HCT116 (cell line): ENCODE results near the gene ADGRD1. TPM values are rescaled to one million over a fixed set of nuclear protein-coding genes. Genes with fewer than 3 reads are reported as not detected.
A peak's percentile ranks its signal among the peaks of the same experiment; 100 is the strongest.

Experiments
- ATAC-seq: fragments of 200-7000 bp; cut with Tn5 transposase; 2 replicates; pipeline ENCODE4 v1.9.1; 2020; ENCODE audit warnings: mild to moderate bottlenecking, moderate library complexity
- BruUV-seq: library from RNA; stranded (reverse); fragments of 400-500 nt; replicated peaks from 2 replicates; lab custom pipeline; 2021; lab: Mats Ljungman, UMichigan
- CTCF ChIA-PET: fragments of 300-600 bp; sonication (Branson Sonifier 250); formaldehyde crosslinking; loops from one replicate; lab custom pipeline; 2021; ENCODE audit warnings: antibody characterized with exemption; lab: Charles Lee
- POLR2A ChIA-PET: fragments of 300-600, 350-600 bp; sonication (Branson Sonifier 250); formaldehyde crosslinking; loops from one replicate; lab custom pipeline; 2021; ENCODE audit warnings: antibody characterized with exemption; lab: Charles Lee
- RAD21 ChIA-PET, 2 experiments: fragments of 300-600 bp; sonication (Branson Sonifier 250); formaldehyde crosslinking; loops; one replicate each; lab custom pipeline; 2023; ENCODE audit warnings: low total read pairs in 2 of 2; ENCODE audit not compliant: uncharacterized antibody in 2 of 2, unreplicated experiment in 2 of 2, low non-redundant PET in 1 of 2; lab: Charles Lee
- DNase-seq: peaks from one replicate; pipeline ENCODE4 v3.0.0-alpha.2; 2010; ENCODE audit warnings: low read depth, low spot score
- H2AFZ ChIP-seq: fragments of 200-600 bp; shearing (Covaris generic), sonication (generic); 2 replicates; pipeline ENCODE4 v1.6.1; 2017; ENCODE audit warnings: low read depth, mixed run types, mixed read lengths, antibody characterized with exemption, low read length; ENCODE audit not compliant: poor library complexity, severe bottlenecking
- H3K27ac ChIP-seq: 2 replicates; pipeline ENCODE4 v1.5.1; 2012; ENCODE audit warnings: low read depth, low read length
- H3K27me3 ChIP-seq: fragments of 200-600 bp; sonication (generic); 2 replicates; pipeline ENCODE4 v1.6.1; 2016; ENCODE audit warnings: mixed run types, low read length, mixed read lengths; ENCODE audit not compliant: insufficient read depth
- H3K36me3 ChIP-seq, 2 experiments: fragments of 200-500 bp in 1 of 2; fragments of 200-600 bp in 1 of 2; sonication (Bioruptor generic) in 1 of 2; sonication (generic) in 1 of 2; 2 replicates each; pipeline versions ENCODE4 v1.5.1 to v1.6.1; 2014 to 2016; ENCODE audit warnings: low read length in 2 of 2, inconsistent platforms in 1 of 2, mixed read lengths in 1 of 2, mixed run types in 1 of 2; ENCODE audit not compliant: insufficient read depth in 2 of 2, control insufficient read depth in 1 of 2
- H3K4me1 ChIP-seq, 2 experiments: fragments of 200-600 bp in 1 of 2; sonication (generic) in 1 of 2; 2 replicates each; pipeline versions ENCODE4 v1.5.1 to v1.6.1; 2012 to 2017; ENCODE audit warnings: low read length in 2 of 2, inconsistent platforms in 1 of 2, mild to moderate bottlenecking in 1 of 2, mixed read lengths in 1 of 2, mixed run types in 1 of 2, moderate library complexity in 1 of 2; ENCODE audit not compliant: insufficient read depth in 2 of 2, control insufficient read depth in 1 of 2
- H3K4me2 ChIP-seq: fragments of 200-600 bp; sonication (generic); 2 replicates; pipeline ENCODE4 v1.6.1; 2017; ENCODE audit warnings: mixed run types, low read length, mixed read lengths
- H3K4me3 ChIP-seq, 2 experiments: fragments of 200-600 bp in 1 of 2; sonication (generic) in 1 of 2; replicated peaks in 1 of 2; 2 replicates each; pipeline ENCODE4 v1.5.1; 2011 to 2016; ENCODE audit warnings: low read length in 2 of 2, control low read depth in 1 of 2, low read depth in 1 of 2, mild to moderate bottlenecking in 1 of 2, mixed read lengths in 1 of 2, mixed run types in 1 of 2
- H3K79me2 ChIP-seq: fragments of 200-600 bp; sonication (generic); 2 replicates; pipeline ENCODE4 v1.6.1; 2017; ENCODE audit warnings: mild to moderate bottlenecking, mixed run types, low read length, moderate library complexity, mixed read lengths; ENCODE audit not compliant: insufficient read depth
- H3K9ac ChIP-seq: fragments of 200-600 bp; sonication (generic); 2 replicates; pipeline ENCODE4 v1.6.1; 2016; ENCODE audit warnings: low read length, mixed read lengths
- H3K9me2 ChIP-seq: fragments of 200-600 bp; sonication (generic), shearing (Covaris generic); 2 replicates; pipeline ENCODE4 v1.6.1; 2017; ENCODE audit warnings: mixed run types, mild to moderate bottlenecking, moderate library complexity; ENCODE audit not compliant: insufficient read depth
- H3K9me3 ChIP-seq, 2 experiments: fragments of 200-500 bp in 1 of 2; fragments of 200-600 bp in 1 of 2; sonication (Bioruptor generic) in 1 of 2; sonication (generic) in 1 of 2; 2 replicates each; pipeline ENCODE4 v1.6.1; 2014 to 2017; ENCODE audit warnings: low read length in 2 of 2, mixed read lengths in 2 of 2, inconsistent platforms in 1 of 2, low read depth in 1 of 2, mild to moderate bottlenecking in 1 of 2, mixed run types in 1 of 2, moderate library complexity in 1 of 2; ENCODE audit not compliant: control insufficient read depth in 1 of 2, insufficient read depth in 1 of 2
- H4K20me1 ChIP-seq: fragments of 200-600 bp; sonication (generic), shearing (Covaris generic); 2 replicates; pipeline ENCODE4 v1.6.1; 2017; ENCODE audit warnings: mixed run types, mild to moderate bottlenecking, moderate library complexity; ENCODE audit not compliant: insufficient read depth
- CBX3 ChIP-seq: IDR thresholded peaks from 2 replicates; pipeline ENCODE4 v1.6.1; 2012; ENCODE audit warnings: low read depth
- CEBPB ChIP-seq: IDR thresholded peaks from 2 replicates; pipeline ENCODE4 v1.6.1; 2012; ENCODE audit warnings: low read depth
- EZH2phosphoT487 ChIP-seq: fragments of 200-600 bp; IDR thresholded peaks from 2 replicates; pipeline ENCODE4 v1.6.1; 2018; ENCODE audit warnings: antibody characterized with exemption, borderline replicate concordance
- FOSL1 ChIP-seq: IDR thresholded peaks from 2 replicates; pipeline ENCODE4 v1.6.1; 2012; ENCODE audit warnings: low read depth
- JUND ChIP-seq: IDR thresholded peaks from 2 replicates; pipeline ENCODE4 v1.6.1; 2012
- POLR2A ChIP-seq: IDR thresholded peaks from 2 replicates; pipeline ENCODE4 v1.7.0; 2011; ENCODE audit warnings: borderline replicate concordance; ENCODE audit not compliant: insufficient read depth, insufficient read length; ENCODE audit errors: extremely low read depth
- RAD21 ChIP-seq: IDR thresholded peaks from 2 replicates; pipeline ENCODE4 v1.6.1; 2012; ENCODE audit warnings: low read depth, mild to moderate bottlenecking
- SIN3A ChIP-seq: IDR thresholded peaks from 2 replicates; pipeline ENCODE4 v1.6.1; 2012; ENCODE audit warnings: low read depth
- YY1 ChIP-seq: IDR thresholded peaks from 2 replicates; pipeline ENCODE4 v1.6.1; 2011; ENCODE audit warnings: low read length, low read depth, moderate library complexity, mild to moderate bottlenecking; ENCODE audit not compliant: insufficient replicate concordance; ENCODE audit errors: extremely low read depth
- ZFX ChIP-seq: fragments of 450-650 bp; IDR thresholded peaks from 2 replicates; pipeline ENCODE4 v1.6.1; 2017
- ZNF274 ChIP-seq: fragments of 200-500 bp; sonication (Bioruptor generic); IDR thresholded peaks from 2 replicates; pipeline ENCODE4 v1.6.1; 2014; ENCODE audit warnings: mild to moderate bottlenecking, low read depth, low read length, inconsistent platforms
- intact Hi-C: fragments of 100-400 bp; cut with micrococcal nuclease; formaldehyde crosslinking; loops from 2 replicates; pipeline ENCODE4 v1.10.0; 2022
- total RNA-seq: library from RNA; stranded (reverse); gene quantifications from one replicate; pipeline ENCODE4 v1.2.1, GENCODE V29; 2021; ENCODE audit not compliant: unreplicated experiment
- TF ChIP-seq, protein P1 (sequence below): IDR thresholded peaks from 2 replicates; pipeline ENCODE4 v1.6.1; 2011; ENCODE audit warnings: mild to moderate bottlenecking, low read length, moderate library complexity; ENCODE audit not compliant: insufficient replicate concordance; ENCODE audit errors: extremely low read depth
- TF ChIP-seq, protein P2 (sequence below): IDR thresholded peaks from 2 replicates; pipeline ENCODE4 v1.6.1; 2012
- TF ChIP-seq, protein P3 (sequence below), 3 experiments: fragments of 200-600 bp in 1 of 3; sonication (generic) in 1 of 3; IDR thresholded peaks in 2 of 3; conservative IDR thresholded peaks in 1 of 3; 2 replicates each; pipeline ENCODE4 v1.5.1; 2012 to 2017; ENCODE audit warnings: low read depth in 2 of 3, low read length in 2 of 3, antibody characterized with exemption in 1 of 3, borderline replicate concordance in 1 of 3, control low read depth in 1 of 3, mild to moderate bottlenecking in 1 of 3, mixed read lengths in 1 of 3, mixed run types in 1 of 3, moderate library complexity in 1 of 3; ENCODE audit not compliant: insufficient read depth in 1 of 3
- TF ChIP-seq, protein P4 (sequence below): IDR thresholded peaks from 2 replicates; pipeline ENCODE4 v1.6.1; 2012

ADGRD1 gene
- total RNA-seq, 1 experiment from 2014 or later = 0.44 TPM

DNA sequence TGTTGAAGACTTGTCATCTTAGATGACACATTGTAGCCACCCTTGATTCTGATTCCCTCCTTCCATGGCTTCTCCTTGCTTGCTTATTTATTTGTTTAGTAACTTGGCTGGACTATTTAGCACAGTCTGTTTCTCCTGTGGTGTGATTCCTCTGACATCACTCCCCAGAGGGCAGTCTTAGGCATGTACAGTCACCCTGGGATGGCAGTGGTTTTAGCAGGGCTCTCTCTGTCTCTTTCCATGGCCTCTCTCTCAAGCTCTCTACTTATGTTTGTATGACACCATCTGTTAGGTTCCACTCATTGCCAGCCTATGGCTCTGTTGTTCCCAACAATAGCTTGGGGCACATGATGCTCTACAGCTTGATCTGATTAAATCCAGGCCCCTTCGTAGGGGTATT lies 158.3 kb downstream of the ADGRD1 start:
- no peak overlapping the region for H3K9ac ChIP-seq
- H3K9me2 ChIP-seq = no peaks in the 10 kb centered on the region
- H3K27ac ChIP-seq = no peak overlapping the region
- no peak for DNase-seq
- H3K27me3 ChIP-seq = no peaks in the 10 kb centered on the region
- H3K4me1 ChIP-seq = peaks cover 0 to 11% of the 10 kb centered on the region in 2 experiments; a peak in 2 of 4 replicates
- no peaks in the 10 kb centered on the region for H4K20me1 ChIP-seq
- intact Hi-C loops = no loop called here
- POLR2A ChIA-PET = no interaction called here
- no peaks in the 10 kb centered on the region for H3K36me3 ChIP-seq
- RAD21 ChIA-PET = no interaction called here
- TF ChIP-seq JUND = no peak
- TF ChIP-seq RAD21 = peak; percentile 13; the same call in 1 of the 2 replicates
- TF ChIP-seq, all 23 proteins: peak for 1
- H3K4me2 ChIP-seq = peak overlapping the region; percentile 29; the same call in 1 of the 2 replicates
- H2AFZ ChIP-seq = no peak overlapping the region
- BruUV-seq = no TSS peak
- H3K4me3 ChIP-seq = no peak overlapping the region
- CTCF ChIA-PET = interaction anchor here (1.4 to 1.9 kb wide), 2 partner anchors 20 to 342 kb away, joined by 5 to 6 read pairs; no protein-coding TSS in a partner anchor
- H3K79me2 ChIP-seq = no peaks in the 10 kb centered on the region
- H3K9me3 ChIP-seq = no peaks in the 10 kb centered on the region
- ATAC-seq = 0 out of 2 replicates have a peak, but pooled peaks have one; percentile 13

DNA sequence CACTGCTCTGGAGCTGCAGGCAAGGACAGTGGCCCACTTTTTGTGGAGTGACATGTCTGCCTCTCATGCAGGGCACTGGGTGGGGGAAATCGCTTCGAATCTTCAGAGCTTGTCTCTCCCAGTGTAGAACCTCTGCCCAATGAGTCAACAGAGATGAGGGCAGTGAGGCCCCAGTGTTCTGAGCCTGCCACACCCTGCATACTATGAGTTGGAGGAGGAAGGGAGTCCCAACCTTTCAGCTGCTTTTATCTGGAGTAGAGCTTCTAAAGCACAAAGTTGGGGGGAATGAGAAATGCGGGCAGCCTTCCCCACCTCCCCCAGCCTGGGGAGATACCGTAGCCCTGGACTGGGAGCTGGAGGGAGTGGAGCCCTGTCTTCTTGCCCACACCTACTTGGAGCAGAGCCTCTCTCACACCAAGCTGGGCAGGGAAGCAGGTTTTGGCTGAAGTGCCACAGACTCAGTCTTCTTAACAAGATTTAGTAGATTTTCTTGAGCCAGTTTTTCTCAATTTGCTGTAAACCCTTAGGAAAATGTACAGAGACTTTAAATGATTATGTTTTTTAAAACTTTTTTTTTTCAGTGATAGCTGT lies 159.1 kb downstream of the ADGRD1 start:
- intact Hi-C loops = no loop called here
- ChIA-PET POLR2A (interaction anchor here (1.3 kb wide), 1 partner anchor 342 kb away, joined by 3 read pairs; no protein-coding TSS in a partner anchor), RAD21 (interaction anchor here in 1 of 2 experiments (0.9 kb wide), 1 partner anchor 19 kb away, joined by 3 read pairs; no protein-coding TSS in a partner anchor), CTCF (interaction anchor here (1.2 to 1.9 kb wide), 3 partner anchors 8 to 342 kb away, joined by 4 to 6 read pairs (median 5); no protein-coding TSS in a partner anchor)
- H3K4me3 ChIP-seq = no peak overlapping the region
- H3K27ac ChIP-seq = no peak overlapping the region
- no peak for ATAC-seq
- no peaks in the 10 kb centered on the region for H4K20me1 ChIP-seq
- TF ChIP-seq EZH2phosphoT487 (no peak), CBX3 (no peak), ZNF274 (no peak), SIN3A (no peak), YY1 (no peak), RAD21 (no peak), ZFX (no peak), FOSL1 (no peak), POLR2A (no peak), CEBPB (no peak)
- TF ChIP-seq, protein P1, sequence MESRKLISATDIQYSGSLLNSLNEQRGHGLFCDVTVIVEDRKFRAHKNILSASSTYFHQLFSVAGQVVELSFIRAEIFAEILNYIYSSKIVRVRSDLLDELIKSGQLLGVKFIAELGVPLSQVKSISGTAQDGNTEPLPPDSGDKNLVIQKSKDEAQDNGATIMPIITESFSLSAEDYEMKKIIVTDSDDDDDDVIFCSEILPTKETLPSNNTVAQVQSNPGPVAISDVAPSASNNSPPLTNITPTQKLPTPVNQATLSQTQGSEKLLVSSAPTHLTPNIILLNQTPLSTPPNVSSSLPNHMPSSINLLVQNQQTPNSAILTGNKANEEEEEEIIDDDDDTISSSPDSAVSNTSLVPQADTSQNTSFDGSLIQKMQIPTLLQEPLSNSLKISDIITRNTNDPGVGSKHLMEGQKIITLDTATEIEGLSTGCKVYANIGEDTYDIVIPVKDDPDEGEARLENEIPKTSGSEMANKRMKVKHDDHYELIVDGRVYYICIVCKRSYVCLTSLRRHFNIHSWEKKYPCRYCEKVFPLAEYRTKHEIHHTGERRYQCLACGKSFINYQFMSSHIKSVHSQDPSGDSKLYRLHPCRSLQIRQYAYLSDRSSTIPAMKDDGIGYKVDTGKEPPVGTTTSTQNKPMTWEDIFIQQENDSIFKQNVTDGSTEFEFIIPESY = no peak
- TF ChIP-seq, protein P2, sequence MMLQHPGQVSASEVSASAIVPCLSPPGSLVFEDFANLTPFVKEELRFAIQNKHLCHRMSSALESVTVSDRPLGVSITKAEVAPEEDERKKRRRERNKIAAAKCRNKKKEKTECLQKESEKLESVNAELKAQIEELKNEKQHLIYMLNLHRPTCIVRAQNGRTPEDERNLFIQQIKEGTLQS = no peak
- TF ChIP-seq, protein P3, sequence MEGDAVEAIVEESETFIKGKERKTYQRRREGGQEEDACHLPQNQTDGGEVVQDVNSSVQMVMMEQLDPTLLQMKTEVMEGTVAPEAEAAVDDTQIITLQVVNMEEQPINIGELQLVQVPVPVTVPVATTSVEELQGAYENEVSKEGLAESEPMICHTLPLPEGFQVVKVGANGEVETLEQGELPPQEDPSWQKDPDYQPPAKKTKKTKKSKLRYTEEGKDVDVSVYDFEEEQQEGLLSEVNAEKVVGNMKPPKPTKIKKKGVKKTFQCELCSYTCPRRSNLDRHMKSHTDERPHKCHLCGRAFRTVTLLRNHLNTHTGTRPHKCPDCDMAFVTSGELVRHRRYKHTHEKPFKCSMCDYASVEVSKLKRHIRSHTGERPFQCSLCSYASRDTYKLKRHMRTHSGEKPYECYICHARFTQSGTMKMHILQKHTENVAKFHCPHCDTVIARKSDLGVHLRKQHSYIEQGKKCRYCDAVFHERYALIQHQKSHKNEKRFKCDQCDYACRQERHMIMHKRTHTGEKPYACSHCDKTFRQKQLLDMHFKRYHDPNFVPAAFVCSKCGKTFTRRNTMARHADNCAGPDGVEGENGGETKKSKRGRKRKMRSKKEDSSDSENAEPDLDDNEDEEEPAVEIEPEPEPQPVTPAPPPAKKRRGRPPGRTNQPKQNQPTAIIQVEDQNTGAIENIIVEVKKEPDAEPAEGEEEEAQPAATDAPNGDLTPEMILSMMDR (IDR thresholded peaks at IDR 0.05 in 2 of 3, conservative IDR thresholded peaks at IDR 0.05 in 1 of 3; ENCODE audit: borderline replicate concordance in 1 of 3, insufficient read depth in 1 of 3, low read depth in 2 of 3, low read length in 2 of 3) = no peak
- TF ChIP-seq, protein P4, sequence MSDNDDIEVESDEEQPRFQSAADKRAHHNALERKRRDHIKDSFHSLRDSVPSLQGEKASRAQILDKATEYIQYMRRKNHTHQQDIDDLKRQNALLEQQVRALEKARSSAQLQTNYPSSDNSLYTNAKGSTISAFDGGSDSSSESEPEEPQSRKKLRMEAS = no peak
- peaks cover 0 to 11% of the 10 kb centered on the region in 2 experiments; a peak in 2 of 4 replicates for H3K4me1 ChIP-seq
- no peaks in the 10 kb centered on the region for H3K9me2 ChIP-seq
- no peaks in the 10 kb centered on the region for H3K36me3 ChIP-seq
- H3K9ac ChIP-seq = no peak overlapping the region
- no TSS peak for BruUV-seq
- peak overlapping the region; percentile 29 for H3K4me2 ChIP-seq
- H2AFZ ChIP-seq = no peak overlapping the region
- no peaks in the 10 kb centered on the region for H3K79me2 ChIP-seq
- H3K9me3 ChIP-seq = no peaks in the 10 kb centered on the region
- no peaks in the 10 kb centered on the region for H3K27me3 ChIP-seq
- DNase-seq = no peak
